Right ventricle myocardium superior (tissue), 1 donor: ENCODE results near the gene IL10RB. TPM values are rescaled to one million over a fixed set of nuclear protein-coding genes. Genes with fewer than 3 reads are reported as not detected.
A peak's percentile ranks its signal among the peaks of the same experiment; 100 is the strongest.

ENCODE experiments used
- ATAC-seq: fragments of 200-7000 bp; cut with Tn5 transposase; one replicate; pipeline ENCODE4 v1.9.1; 2020; ENCODE audit warnings: mild to moderate bottlenecking; ENCODE audit not compliant: poor library complexity
- DNase-seq: peaks from one replicate; pipeline ENCODE4 v3.0.0-alpha.2; 2020
- intact Hi-C: fragments of 100-400 bp; cut with DNase I; formaldehyde crosslinking; loops from one replicate; pipeline ENCODE4 v1.11.2; 2022
- total RNA-seq: library from RNA; stranded (reverse); fragmentation: NEBNext Ultra II Directional; extraction: Animal tissue kit (Norgen Biotek cat#: 25700); gene quantifications from one replicate; pipeline ENCODE4 v1.2.1, GENCODE V29; 2021
- donor health status: DM: no; HTN: yes; CAD: no; lungs with severe emphysema.

Gene IL10RB
- total RNA-seq, 1 donor from 2014 or later, result 8.8 TPM

DNA sequence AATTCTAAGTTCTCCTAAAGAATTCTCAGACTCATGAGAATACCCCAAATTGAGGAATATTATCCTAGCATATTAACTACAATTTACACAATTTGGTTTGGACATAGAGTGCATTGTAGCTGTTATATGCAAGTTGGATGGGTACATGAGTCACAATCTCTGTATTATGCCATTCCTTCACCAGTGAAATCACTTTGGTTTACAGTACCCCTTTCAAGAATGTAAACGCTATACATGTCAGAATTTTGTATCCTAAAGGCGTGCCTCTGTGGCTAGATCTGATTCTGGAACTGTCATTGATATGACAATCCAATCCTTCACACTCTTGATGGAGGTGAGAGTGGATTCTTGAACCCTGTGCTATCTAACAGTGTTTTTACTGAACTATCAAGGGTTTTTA is 6.7 kb upstream of the IL10RB start:
- ATAC-seq (no peak), DNase-seq (no peak)
- intact Hi-C loops, result no loop called here

- intact Hi-C loops, result no loop called here
- no peak for ATAC-seq
These were observed 6.2 kb upstream of the IL10RB start for GRCh38 chr21:33259995-33260394.

GRCh38 chr21:33261635-33262034 is 4.5 kb upstream of the IL10RB start:
- intact Hi-C loops, result no loop called here
- ATAC-seq (no peak), DNase-seq (no peak)

More at GRCh38 chr21:33259995-33260394, 6.2 kb upstream of the IL10RB start:
- DNase-seq, result no peak

GRCh38 chr21:33262921-33263320 is 3.2 kb upstream of the IL10RB start:
- DNase-seq (no peak), ATAC-seq (no peak)
- intact Hi-C loops, result no loop called here

GRCh38 chr21:33264561-33264960 is 1.6 kb upstream of the IL10RB start:
- DNase-seq (no peak), ATAC-seq (no peak)
- intact Hi-C loops, result no loop called here

GRCh38 chr21:33265664-33266049 is 510 bp upstream of the IL10RB start:
- intact Hi-C loops, result no loop called here
- peak; percentile 58 for ATAC-seq
- DNase-seq, result peak; percentile 73

DNA sequence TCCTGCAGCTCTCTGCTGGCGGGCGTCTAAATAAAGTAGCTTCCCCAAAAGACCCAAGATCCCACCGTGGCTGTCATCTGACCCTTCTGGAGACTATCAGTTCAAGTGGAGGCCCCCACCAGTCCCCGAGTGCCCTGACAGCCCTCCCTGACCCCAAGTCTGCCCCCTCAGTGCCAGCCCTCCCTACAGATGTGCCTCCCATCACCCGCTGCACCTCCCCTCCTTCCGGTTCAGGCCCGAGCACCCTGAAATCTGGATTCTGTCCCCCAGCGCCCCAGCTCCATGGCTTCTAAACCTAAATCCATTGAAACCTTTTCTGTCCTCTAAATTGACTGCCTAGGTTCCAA is 595 bp downstream of the IL10RB start:
- ATAC-seq (peak; percentile 30), DNase-seq (no peak)
- intact Hi-C loops, result no loop called here

DNA sequence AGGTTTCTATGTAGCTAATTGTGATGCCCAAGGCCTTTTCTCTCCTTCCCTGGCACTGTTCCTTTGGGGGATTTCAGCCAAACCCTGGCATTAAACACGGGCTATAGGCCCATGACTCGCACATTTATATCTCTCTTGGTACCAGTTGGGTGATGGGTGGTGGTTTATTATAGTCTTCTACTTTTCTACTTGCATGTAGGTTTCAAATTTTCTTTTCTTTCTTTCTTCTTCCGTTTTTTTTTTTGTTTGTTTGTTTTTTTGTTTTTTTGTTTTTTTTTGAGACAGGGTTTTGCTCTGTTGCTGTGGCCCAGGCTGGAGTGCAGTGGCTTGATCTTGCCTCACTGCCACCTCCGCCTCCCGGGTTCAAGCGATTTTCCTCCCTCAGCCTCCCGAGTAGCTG is 1.1 kb downstream of the IL10RB start:
- ATAC-seq, result no peak
- DNase-seq, result no peak
- intact Hi-C loops, result no loop called here

DNA sequence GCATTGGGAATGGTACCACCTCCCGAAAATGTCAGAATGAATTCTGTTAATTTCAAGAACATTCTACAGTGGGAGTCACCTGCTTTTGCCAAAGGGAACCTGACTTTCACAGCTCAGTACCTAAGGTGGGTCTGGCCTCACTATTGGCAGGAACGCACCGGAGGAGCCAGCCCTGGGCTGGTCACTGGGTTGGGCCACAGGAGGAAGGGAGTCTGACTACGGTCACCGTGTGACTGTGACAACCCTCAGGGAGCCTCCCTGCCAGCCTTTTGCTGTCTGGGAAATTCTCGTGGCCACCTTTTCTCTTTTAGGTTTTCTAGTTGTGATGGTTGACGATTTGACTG is 2.2 kb downstream of the IL10RB start:
- no peak for ATAC-seq
- intact Hi-C loops, result no loop called here
- no peak for DNase-seq

GRCh38 chr21:33268737-33269441 is 2.7 kb downstream of the IL10RB start:
- ATAC-seq, result no peak
- DNase-seq, result no peak
- intact Hi-C loops, result no loop called here

GRCh38 chr21:33270986-33271385 is 4.8 kb downstream of the IL10RB start:
- intact Hi-C loops, result no loop called here
- no peak for DNase-seq
- ATAC-seq, result no peak

DNA sequence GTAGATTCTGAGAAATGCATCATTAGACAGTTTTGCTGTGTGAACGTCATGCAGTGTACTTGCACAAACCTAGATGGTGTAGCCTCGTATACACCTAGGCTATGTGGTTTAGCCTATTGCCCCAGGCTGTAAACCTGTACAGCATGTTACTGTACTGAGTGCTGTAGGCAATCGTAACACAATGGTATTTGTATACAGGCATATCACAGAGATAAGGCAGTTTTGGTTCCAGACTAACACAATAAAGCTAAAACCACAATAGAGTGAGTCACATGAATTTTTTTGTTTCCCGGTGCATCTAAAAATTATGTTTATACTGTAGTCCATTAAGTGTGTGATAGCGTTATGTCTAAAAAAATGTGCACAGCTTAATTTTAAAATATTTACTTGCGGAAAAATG is 6.9 kb downstream of the IL10RB start:
- intact Hi-C loops, result no loop called here
- DNase-seq (no peak), ATAC-seq (no peak)

DNA sequence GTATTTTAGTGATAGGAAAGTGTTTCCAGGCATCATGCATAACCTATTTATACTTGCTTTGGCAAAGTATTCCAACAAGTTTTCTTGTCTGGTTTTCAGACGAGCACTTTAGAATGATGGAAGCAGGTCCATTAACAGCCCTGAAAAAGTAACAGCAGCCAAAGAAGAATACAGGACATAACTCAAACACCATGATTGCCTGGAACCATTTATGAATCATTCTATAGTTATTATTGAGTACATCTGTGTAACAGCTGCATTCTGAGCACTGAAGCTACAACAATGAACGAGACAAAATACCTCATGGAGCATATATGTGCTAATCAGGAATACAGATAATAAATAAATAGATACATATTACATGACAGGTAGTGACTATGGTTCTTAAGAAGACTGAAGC is 12.6 kb downstream of the IL10RB start:
- intact Hi-C loops, result no loop called here

DNA sequence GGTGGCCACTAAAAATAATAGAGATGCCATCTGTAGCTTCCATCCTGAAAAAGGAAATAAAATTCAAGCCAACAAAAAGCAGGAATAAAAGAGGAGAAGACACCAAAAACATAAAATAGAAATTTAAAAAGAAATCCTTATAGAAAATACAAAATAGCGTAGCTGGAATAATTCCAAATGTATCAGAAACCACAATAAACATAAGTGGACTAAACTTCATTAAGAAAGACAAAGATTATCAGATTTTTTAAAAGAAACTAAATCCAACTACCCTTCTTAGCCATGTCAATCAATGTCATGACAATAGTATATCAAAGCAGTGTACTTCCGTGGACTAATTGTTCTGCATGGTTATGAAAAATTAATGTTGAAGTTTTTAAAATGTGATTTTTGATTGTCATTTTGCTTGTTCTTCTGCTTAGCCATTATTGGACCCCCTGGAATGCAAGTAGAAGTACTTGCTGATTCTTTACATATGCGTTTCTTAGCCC is 13.2 kb downstream of the IL10RB start:
- intact Hi-C loops, result no loop called here
- DNase-seq (no peak), ATAC-seq (no peak)

More for the DNA sequence above, 12.6 kb downstream of the IL10RB start:
- DNase-seq (no peak), ATAC-seq (no peak)

DNA sequence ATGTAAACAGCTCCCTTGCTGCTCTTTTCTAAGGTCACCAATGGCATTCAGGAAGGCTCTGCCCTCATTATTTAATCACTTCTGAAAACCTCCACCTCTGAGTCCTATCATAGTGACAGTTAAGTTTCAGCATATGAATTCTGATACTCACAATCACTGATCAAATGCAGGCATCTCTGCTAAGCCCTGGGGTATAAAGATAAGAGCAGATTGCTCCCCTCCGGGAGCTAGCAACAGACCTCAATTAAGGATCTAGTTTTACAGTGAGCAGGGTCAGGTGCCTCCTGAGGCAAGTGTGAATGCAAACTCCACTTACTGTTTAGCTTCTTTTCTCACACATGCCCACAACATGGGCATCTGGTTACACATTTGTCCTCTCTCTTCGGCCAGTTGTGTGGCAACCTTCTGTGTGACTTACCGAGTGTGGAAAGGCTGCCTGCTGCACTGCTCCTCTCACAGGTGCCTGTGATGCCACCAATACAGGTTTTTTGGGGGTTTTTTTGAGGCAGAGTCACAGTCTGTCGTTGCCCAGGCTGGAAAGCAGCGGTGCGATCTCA is 15.0 kb downstream of the IL10RB start:
- DNase-seq, result no peak
- no peak for ATAC-seq
- intact Hi-C loops, result no loop called here

- DNase-seq (no peak), ATAC-seq (no peak)
- intact Hi-C loops, result no loop called here
These were observed 17.0 kb downstream of the IL10RB start for GRCh38 chr21:33283203-33283602.

- intact Hi-C loops, result no loop called here
- ATAC-seq, result peak; percentile 31
- DNase-seq, result no peak
These were observed 19.9 kb downstream of the IL10RB start for GRCh38 chr21:33286076-33286475.

DNA sequence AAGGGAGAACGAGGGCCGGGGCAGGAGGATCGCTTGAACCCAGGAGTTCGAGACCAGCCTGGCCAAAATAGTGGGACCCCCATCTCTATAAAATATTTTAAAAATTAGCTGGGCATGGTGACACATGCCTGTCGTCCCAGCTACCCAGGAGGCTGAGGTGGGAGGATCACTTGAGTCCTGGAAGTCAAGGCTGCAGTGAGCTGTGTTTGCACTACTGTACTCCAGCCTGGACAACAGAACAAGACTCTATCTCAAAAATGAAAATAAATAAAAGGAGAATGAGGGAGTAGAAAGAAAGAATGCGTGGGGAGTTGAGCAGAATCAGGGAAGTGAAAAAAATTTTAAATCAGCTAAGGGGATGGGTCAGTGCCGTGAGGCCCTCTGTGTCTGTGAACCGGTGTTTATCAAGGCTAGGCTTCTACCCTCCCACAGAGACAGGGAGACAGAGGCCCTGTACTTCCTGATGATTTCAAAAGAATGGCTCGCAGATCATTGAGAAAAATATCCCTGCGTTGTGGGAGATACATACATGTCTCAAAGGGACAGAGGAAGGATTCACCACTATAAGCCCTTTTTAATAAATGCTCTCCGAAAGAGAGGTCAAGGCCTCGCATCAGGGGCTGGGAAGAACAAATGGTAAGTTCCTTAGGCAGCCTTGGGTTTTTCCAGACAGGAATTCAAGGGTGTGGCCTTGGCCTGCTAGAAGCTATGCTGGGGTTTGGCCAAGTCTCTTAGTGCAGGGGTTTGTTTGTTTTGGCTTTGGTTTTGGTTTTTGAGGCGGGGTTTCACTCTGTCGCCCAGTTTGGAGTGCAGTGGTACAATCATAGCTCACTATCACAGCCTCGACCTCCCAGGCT is 20.7 kb downstream of the IL10RB start:
- intact Hi-C loops, result no loop called here
- DNase-seq (peak; percentile 61), ATAC-seq (peak; percentile 72)

DNA sequence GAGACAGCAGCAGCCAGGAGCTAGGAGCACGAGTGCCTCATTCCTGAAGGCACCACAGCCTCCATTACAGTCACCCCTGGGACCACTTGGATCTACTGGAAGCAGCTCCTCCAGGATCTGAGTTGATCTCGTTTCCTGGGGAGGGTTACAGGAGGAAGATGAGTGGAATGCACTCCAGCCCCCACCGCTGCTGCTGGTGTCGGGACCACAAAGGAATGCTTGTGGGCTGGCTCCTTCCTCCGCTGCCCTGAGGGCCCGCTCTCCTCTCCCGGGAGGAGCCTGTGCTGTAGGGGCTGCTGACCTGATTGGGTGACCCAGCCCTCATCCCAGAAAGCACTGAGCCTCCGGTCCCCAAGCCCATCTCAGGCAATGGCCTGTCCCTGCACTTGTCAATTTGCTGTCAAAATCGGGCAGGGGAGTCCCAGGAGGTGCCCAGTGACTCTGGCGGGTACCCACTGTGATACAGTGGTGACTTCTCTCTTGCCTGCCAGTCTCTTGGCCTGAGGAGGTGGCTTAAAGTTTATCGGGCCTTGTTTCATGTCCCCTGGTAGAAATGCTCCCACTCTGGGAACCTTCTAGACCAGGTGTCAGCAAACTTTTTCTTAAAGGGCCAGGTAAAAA is 23.1 kb downstream of the IL10RB start:
- ATAC-seq (no peak), DNase-seq (no peak)
- intact Hi-C loops, result no loop called here

- ATAC-seq, result no peak
- no peak for DNase-seq
- intact Hi-C loops, result no loop called here
These were observed 24.3 kb downstream of the IL10RB start for GRCh38 chr21:33290441-33290840.
